Activated T-helper 2 cell treated with anti-CD3 and anti-CD28 coated beads, Interferon-gamma antibody, Interleukin-2, Interleukin-4, amounts not matched to agents 10 μg/mL and 5 μg/mL and 100 μg/mL, durations not matched to agents 14 hours and 24 hours and 36 hours (primary cell): Measurements from ENCODE around the gene ANK2. TPM values are rescaled to one million over a fixed set of nuclear protein-coding genes. Genes with fewer than 3 reads are reported as not detected.

Experiments used
- DNase-seq: peaks from one replicate; pipeline ENCODE4 v3.0.0; 2021; ENCODE audit warnings: low spot score
- H3K27ac Mint-ChIP-seq: one replicate; pipeline ENCODE4 v1.8.0; 2021; ENCODE audit warnings: mixed read lengths
- H3K27me3 Mint-ChIP-seq: one replicate; pipeline ENCODE4 v1.8.0; 2021; ENCODE audit warnings: low read depth, mixed read lengths
- H3K36me3 Mint-ChIP-seq: one replicate; pipeline ENCODE4 v1.8.0; 2021; ENCODE audit warnings: low read depth, mixed read lengths
- H3K4me1 Mint-ChIP-seq: one replicate; pipeline ENCODE4 v1.8.0; 2021; ENCODE audit warnings: low read depth, mixed read lengths
- H3K4me3 Mint-ChIP-seq: one replicate; pipeline ENCODE4 v1.8.0; 2021; ENCODE audit warnings: low read depth, mild to moderate bottlenecking, moderate library complexity, mixed read lengths
- H3K9me3 Mint-ChIP-seq: one replicate; pipeline ENCODE4 v1.8.0; 2021; ENCODE audit warnings: mixed read lengths
- intact Hi-C: fragments of 100-400 bp; cut with micrococcal nuclease; formaldehyde crosslinking; loops from one replicate; pipeline ENCODE4 v1.15.1; 2023
- total RNA-seq: library from RNA; stranded (reverse); gene quantifications from 2 replicates; pipeline ENCODE4 v1.2.3, GENCODE V29; 2022

ANK2 gene
- total RNA-seq, 1 donor from 2014 or later, result 2.9 TPM

GRCh38 chr4:113113151-113113550 lies 63.7 kb downstream of the ANK2 start:
- DNase-seq, result no peak
- intact Hi-C loops, result no loop called here
- Mint-ChIP-seq H3K27ac (no peak overlapping the region), H3K4me3 (no peak overlapping the region), H3K27me3 (peaks cover 5% of the 10 kb centered on the region), H3K9me3 (no peaks in the 10 kb centered on the region), H3K36me3 (no peaks in the 10 kb centered on the region), H3K4me1 (no peaks in the 10 kb centered on the region)

GRCh38 chr4:113114884-113115283 lies 65.4 kb downstream of the ANK2 start:
- Mint-ChIP-seq H3K27ac (no peak overlapping the region), H3K4me3 (no peak overlapping the region), H3K27me3 (peaks cover 5% of the 10 kb centered on the region), H3K9me3 (no peaks in the 10 kb centered on the region), H3K36me3 (no peaks in the 10 kb centered on the region), H3K4me1 (no peaks in the 10 kb centered on the region)
- intact Hi-C loops, result no loop called here
- no peak for DNase-seq

GRCh38 chr4:113116414-113117357 lies 67.2 kb downstream of the ANK2 start:
- DNase-seq, result no peak
- Mint-ChIP-seq H3K4me1 (no peaks in the 10 kb centered on the region), H3K9me3 (no peaks in the 10 kb centered on the region), H3K36me3 (no peaks in the 10 kb centered on the region), H3K27ac (no peak overlapping the region), H3K4me3 (no peak overlapping the region), H3K27me3 (peaks cover 5% of the 10 kb centered on the region)
- intact Hi-C loops, result no loop called here

GRCh38 chr4:113117358-113117702 lies 67.9 kb downstream of the ANK2 start:
- H3K27ac Mint-ChIP-seq, result no peak overlapping the region
- no peaks in the 10 kb centered on the region for H3K36me3 Mint-ChIP-seq
- peaks cover 9% of the 10 kb centered on the region for H3K27me3 Mint-ChIP-seq
- DNase-seq, result no peak
- no peak overlapping the region for H3K4me3 Mint-ChIP-seq
- intact Hi-C loops, result no loop called here
- no peaks in the 10 kb centered on the region for H3K4me1 Mint-ChIP-seq
- no peaks in the 10 kb centered on the region for H3K9me3 Mint-ChIP-seq

GRCh38 chr4:113122066-113122465 lies 72.6 kb downstream of the ANK2 start:
- Mint-ChIP-seq H3K4me3 (no peak overlapping the region), H3K4me1 (no peaks in the 10 kb centered on the region), H3K36me3 (no peaks in the 10 kb centered on the region), H3K9me3 (no peaks in the 10 kb centered on the region), H3K27ac (no peak overlapping the region), H3K27me3 (peaks cover 5% of the 10 kb centered on the region)
- intact Hi-C loops, result no loop called here
- DNase-seq, result no peak

GRCh38 chr4:113125418-113125817 lies 76.0 kb downstream of the ANK2 start:
- Mint-ChIP-seq H3K27ac (no peak overlapping the region), H3K4me3 (no peak overlapping the region), H3K9me3 (no peaks in the 10 kb centered on the region), H3K36me3 (no peaks in the 10 kb centered on the region), H3K27me3 (peaks cover 3% of the 10 kb centered on the region), H3K4me1 (no peaks in the 10 kb centered on the region)
- intact Hi-C loops, result no loop called here
- DNase-seq, result no peak

- H3K4me3 Mint-ChIP-seq, result no peak overlapping the region
- H3K27ac Mint-ChIP-seq, result no peak overlapping the region
- no peaks in the 10 kb centered on the region for H3K27me3 Mint-ChIP-seq
- H3K4me1 Mint-ChIP-seq, result no peaks in the 10 kb centered on the region
- no peak for DNase-seq
- intact Hi-C loops, result no loop called here
- no peaks in the 10 kb centered on the region for H3K9me3 Mint-ChIP-seq
- no peaks in the 10 kb centered on the region for H3K36me3 Mint-ChIP-seq
Observed at GRCh38 chr4:113131136-113131535, 81.7 kb downstream of the ANK2 start.

- no peak for DNase-seq
- H3K4me1 Mint-ChIP-seq, result no peaks in the 10 kb centered on the region
- intact Hi-C loops, result no loop called here
- H3K27ac Mint-ChIP-seq, result no peak overlapping the region
- no peaks in the 10 kb centered on the region for H3K36me3 Mint-ChIP-seq
- H3K9me3 Mint-ChIP-seq, result no peaks in the 10 kb centered on the region
- no peaks in the 10 kb centered on the region for H3K27me3 Mint-ChIP-seq
- no peak overlapping the region for H3K4me3 Mint-ChIP-seq
Observed at GRCh38 chr4:113131621-113132020, 82.2 kb downstream of the ANK2 start.

- DNase-seq, result no peak
- Mint-ChIP-seq H3K9me3 (no peaks in the 10 kb centered on the region), H3K36me3 (no peaks in the 10 kb centered on the region), H3K27ac (no peak overlapping the region), H3K4me1 (peaks cover 16% of the 10 kb centered on the region), H3K4me3 (no peak overlapping the region), H3K27me3 (peaks cover 10% of the 10 kb centered on the region)
- intact Hi-C loops, result no loop called here
Observed at GRCh38 chr4:113141901-113142346, 92.5 kb downstream of the ANK2 start.

- Mint-ChIP-seq H3K4me1 (peaks cover 20% of the 10 kb centered on the region), H3K27ac (no peak overlapping the region), H3K36me3 (no peaks in the 10 kb centered on the region), H3K4me3 (no peak overlapping the region), H3K27me3 (peaks cover 10% of the 10 kb centered on the region), H3K9me3 (no peaks in the 10 kb centered on the region)
- intact Hi-C loops, result no loop called here
- no peak for DNase-seq
Observed at GRCh38 chr4:113142351-113142750, 92.9 kb downstream of the ANK2 start.

GRCh38 chr4:113144091-113144490 lies 94.6 kb downstream of the ANK2 start:
- no peaks in the 10 kb centered on the region for H3K36me3 Mint-ChIP-seq
- H3K4me1 Mint-ChIP-seq, result peaks cover 26% of the 10 kb centered on the region
- no peaks in the 10 kb centered on the region for H3K9me3 Mint-ChIP-seq
- no peak for DNase-seq
- H3K4me3 Mint-ChIP-seq, result no peak overlapping the region
- H3K27me3 Mint-ChIP-seq, result peaks cover 10% of the 10 kb centered on the region
- intact Hi-C loops, result no loop called here
- H3K27ac Mint-ChIP-seq, result no peak overlapping the region

GRCh38 chr4:113145147-113145518 lies 95.7 kb downstream of the ANK2 start:
- intact Hi-C loops, result loop anchor here (5.0 kb wide), 1 partner anchor 617 kb away; the partner anchor contains the start of gene CAMK2D
- peaks cover 10% of the 10 kb centered on the region for H3K27me3 Mint-ChIP-seq
- DNase-seq, result no peak
- H3K36me3 Mint-ChIP-seq, result no peaks in the 10 kb centered on the region
- no peaks in the 10 kb centered on the region for H3K9me3 Mint-ChIP-seq
- H3K4me3 Mint-ChIP-seq, result no peak overlapping the region
- no peak overlapping the region for H3K27ac Mint-ChIP-seq
- H3K4me1 Mint-ChIP-seq, result peaks cover 26% of the 10 kb centered on the region

GRCh38 chr4:113145519-113146291 lies 96.3 kb downstream of the ANK2 start:
- H3K4me1 Mint-ChIP-seq, result peaks cover 26% of the 10 kb centered on the region
- peaks cover 10% of the 10 kb centered on the region for H3K27me3 Mint-ChIP-seq
- no peak for DNase-seq
- no peak overlapping the region for H3K27ac Mint-ChIP-seq
- intact Hi-C loops, result loop anchor here (2.0 to 5.0 kb wide), 2 partner anchors 617 to 677 kb away; partner anchors contain the start of gene CAMK2D
- H3K9me3 Mint-ChIP-seq, result no peaks in the 10 kb centered on the region
- no peak overlapping the region for H3K4me3 Mint-ChIP-seq
- no peaks in the 10 kb centered on the region for H3K36me3 Mint-ChIP-seq
